Neural progenitor cell (in vitro differentiated cells): ENCODE data around the gene CLCN2. TPM values are rescaled to one million over a fixed set of nuclear protein-coding genes. Genes with fewer than 3 reads are reported as not detected.
A peak's percentile ranks its signal among the peaks of the same experiment; 100 is the strongest.

Experiments
- DNase-seq: peaks from one replicate; pipeline ENCODE4 v3.0.0-alpha.2; 2016; ENCODE audit warnings: low spot score
- H2AFZ ChIP-seq: fragments of 200-600 bp; sonication (generic); replicated peaks from 2 replicates; pipeline ENCODE4 v1.6.1; 2016; ENCODE audit warnings: antibody characterized with exemption
- H3F3A ChIP-seq: fragments of 200-600 bp; sonication (generic); 2 replicates; pipeline ENCODE4 v1.6.1; 2016; ENCODE audit warnings: antibody characterized with exemption, low read depth
- H3K27ac ChIP-seq: fragments of 200-600 bp; sonication (generic); 2 replicates; pipeline ENCODE4 v1.5.1; 2016; ENCODE audit warnings: mild to moderate bottlenecking
- H3K27me3 ChIP-seq: fragments of 200-600 bp; sonication (generic); 2 replicates; pipeline ENCODE4 v1.6.1; 2016; ENCODE audit warnings: mild to moderate bottlenecking, moderate library complexity
- H3K36me3 ChIP-seq: fragments of 200-600 bp; sonication (generic); 2 replicates; pipeline ENCODE4 v1.5.1; 2016
- H3K4me1 ChIP-seq: fragments of 200-600 bp; sonication (generic); 2 replicates; pipeline ENCODE4 v1.6.1; 2016; ENCODE audit warnings: mixed run types
- H3K4me2 ChIP-seq: fragments of 200-600 bp; sonication (generic); 2 replicates; pipeline ENCODE4 v1.6.1; 2016
- H3K4me3 ChIP-seq: fragments of 200-600 bp; sonication (generic); 2 replicates; pipeline ENCODE4 v1.5.1; 2016
- H3K79me2 ChIP-seq: fragments of 200-600 bp; sonication (generic); 2 replicates; pipeline ENCODE4 v1.6.1; 2016; ENCODE audit warnings: low read depth
- H3K9ac ChIP-seq: fragments of 200-600 bp; sonication (generic); 2 replicates; pipeline ENCODE4 v1.6.1; 2016
- H3K9me3 ChIP-seq: fragments of 200-600 bp; sonication (generic); 2 replicates; pipeline ENCODE4 v1.5.1; 2016; ENCODE audit warnings: low read depth
- H4K20me1 ChIP-seq: fragments of 200-600 bp; sonication (generic); 2 replicates; pipeline ENCODE4 v1.6.1; 2016; ENCODE audit warnings: low read depth
- H3K27ac Mint-ChIP-seq: 3 replicates; pipeline ENCODE4 v1.8.0; 2021; ENCODE audit warnings: mixed read lengths
- H3K27me3 Mint-ChIP-seq: 2 replicates; pipeline ENCODE4 v1.8.0; 2022; ENCODE audit warnings: low read depth, mild to moderate bottlenecking, inconsistent platforms, moderate library complexity, mixed read lengths; ENCODE audit not compliant: insufficient read depth
- H3K36me3 Mint-ChIP-seq: 3 replicates; pipeline ENCODE4 v1.8.0; 2021; ENCODE audit warnings: mixed read lengths
- H3K4me1 Mint-ChIP-seq: 3 replicates; pipeline ENCODE4 v1.8.0; 2021; ENCODE audit warnings: mixed read lengths
- H3K4me3 Mint-ChIP-seq: 3 replicates; pipeline ENCODE4 v1.8.0; 2021; ENCODE audit warnings: mild to moderate bottlenecking, moderate library complexity, mixed read lengths
- H3K9me3 Mint-ChIP-seq: 3 replicates; pipeline ENCODE4 v1.8.0; 2020; ENCODE audit warnings: mixed read lengths
- CTCF ChIP-seq: fragments of 200-600 bp; sonication (generic); IDR thresholded peaks from 2 replicates; pipeline ENCODE4 v1.5.1; 2017; ENCODE audit warnings: antibody characterized with exemption, mild to moderate bottlenecking
- EZH2 ChIP-seq: fragments of 200-600 bp; sonication (generic); IDR thresholded peaks from 2 replicates; pipeline ENCODE4 v1.6.1; 2017; ENCODE audit warnings: antibody characterized with exemption, mild to moderate bottlenecking, moderate library complexity
- EZH2phosphoT487 ChIP-seq: fragments of 200-600 bp; sonication (generic); IDR thresholded peaks from 2 replicates; pipeline ENCODE4 v1.6.1; 2017; ENCODE audit warnings: antibody characterized with exemption
- total RNA-seq: library from RNA; depleted of rRNA; stranded (reverse); fragments of >200 nt; gene quantifications from 2 replicates; pipeline ENCODE4 v1.2.3, GENCODE V29; 2015; ENCODE audit warnings: low replicate concordance

Gene CLCN2
- total RNA-seq, 1 donor from 2014 or later = 16.5 TPM

- peaks cover 13% of the 10 kb centered on the region for H3K4me1 ChIP-seq
- peaks cover 5% of the 10 kb centered on the region for H3K27me3 Mint-ChIP-seq
- H3K27ac ChIP-seq = no peak overlapping the region
- H3K36me3 ChIP-seq = no peaks in the 10 kb centered on the region
- H3K4me3 Mint-ChIP-seq = peak overlapping the region; percentile 32
- peaks cover 33% of the 10 kb centered on the region for H3K36me3 Mint-ChIP-seq
- no peak overlapping the region for H3K4me3 ChIP-seq
- peak overlapping the region; percentile 96 for H3K4me2 ChIP-seq
- peaks cover 67% of the 10 kb centered on the region for H4K20me1 ChIP-seq
- H2AFZ ChIP-seq = no peak overlapping the region
- H3K9ac ChIP-seq = no peak overlapping the region
- H3K27me3 ChIP-seq = no peaks in the 10 kb centered on the region
- DNase-seq = no peak
- H3K4me1 Mint-ChIP-seq = peaks cover 19% of the 10 kb centered on the region
- H3K79me2 ChIP-seq = peaks cover 67% of the 10 kb centered on the region
- no peak overlapping the region for H3K27ac Mint-ChIP-seq
- no peaks in the 10 kb centered on the region for H3K9me3 ChIP-seq
- no peaks in the 10 kb centered on the region for H3K9me3 Mint-ChIP-seq
- peaks cover 8% of the 10 kb centered on the region for H3F3A ChIP-seq
- TF ChIP-seq EZH2 (no peak), CTCF (no peak), EZH2phosphoT487 (no peak)
These were observed 44.2 kb downstream of the CLCN2 start for GRCh38 chr3:184317201-184317600.

GRCh38 chr3:184316792-184317191 is 44.6 kb downstream of the CLCN2 start:
- Mint-ChIP-seq H3K4me3 (peak overlapping the region; percentile 90), H3K4me1 (peaks cover 19% of the 10 kb centered on the region), H3K27me3 (peaks cover 5% of the 10 kb centered on the region), H3K36me3 (peaks cover 32% of the 10 kb centered on the region), H3K27ac (no peak overlapping the region), H3K9me3 (no peaks in the 10 kb centered on the region)
- peaks cover 63% of the 10 kb centered on the region for H4K20me1 ChIP-seq
- H3K27me3 ChIP-seq = no peaks in the 10 kb centered on the region
- no peak overlapping the region for H2AFZ ChIP-seq
- peaks cover 12% of the 10 kb centered on the region for H3F3A ChIP-seq
- no peak for DNase-seq
- H3K27ac ChIP-seq = no peak overlapping the region
- H3K4me2 ChIP-seq = peak overlapping the region; percentile 96
- H3K9ac ChIP-seq = peak overlapping the region; percentile 92
- H3K4me1 ChIP-seq = peaks cover 13% of the 10 kb centered on the region
- no peaks in the 10 kb centered on the region for H3K36me3 ChIP-seq
- H3K9me3 ChIP-seq = no peaks in the 10 kb centered on the region
- peak overlapping the region; percentile 83 for H3K4me3 ChIP-seq
- TF ChIP-seq EZH2phosphoT487 (no peak), EZH2 (no peak), CTCF (no peak)
- peaks cover 67% of the 10 kb centered on the region for H3K79me2 ChIP-seq

GRCh38 chr3:184315871-184316661 is 45.3 kb downstream of the CLCN2 start:
- Histone ChIP-seq H4K20me1 (peaks cover 62% of the 10 kb centered on the region), H3K27ac (no peak overlapping the region), H3K27me3 (no peaks in the 10 kb centered on the region), H3F3A (peaks cover 20% of the 10 kb centered on the region), H3K4me3 (peak overlapping the region; percentile 83), H3K9ac (peak overlapping the region; percentile 92), H3K79me2 (peaks cover 67% of the 10 kb centered on the region), H2AFZ (no peak overlapping the region), H3K4me1 (peaks cover 13% of the 10 kb centered on the region), H3K36me3 (no peaks in the 10 kb centered on the region), H3K4me2 (peak overlapping the region; percentile 96), H3K9me3 (no peaks in the 10 kb centered on the region)
- H3K4me3 Mint-ChIP-seq = peak overlapping the region; percentile 90
- H3K4me1 Mint-ChIP-seq = peaks cover 22% of the 10 kb centered on the region
- H3K36me3 Mint-ChIP-seq = peaks cover 26% of the 10 kb centered on the region
- no peak for TF ChIP-seq EZH2
- no peak for TF ChIP-seq CTCF
- TF ChIP-seq EZH2phosphoT487 = no peak
- H3K9me3 Mint-ChIP-seq = no peaks in the 10 kb centered on the region
- peak; percentile 34 for DNase-seq
- no peak overlapping the region for H3K27ac Mint-ChIP-seq
- H3K27me3 Mint-ChIP-seq = peaks cover 8% of the 10 kb centered on the region
